GM23338 (cell line): Measurements from ENCODE around the gene TOMM7. TPM values are rescaled to one million over a fixed set of nuclear protein-coding genes. Genes with fewer than 3 reads are reported as not detected.

ENCODE experiments used
- ATAC-seq: fragments of 200-7000 bp; cut with Tn5 transposase; 3 replicates; pipeline ENCODE4 v1.9.1; 2020
- DNase-seq: peaks from one replicate; pipeline ENCODE4 v3.0.0-alpha.2; 2015; ENCODE audit warnings: low spot score
- H2AFZ ChIP-seq: fragments of 200-600 bp; sonication (generic); 2 replicates; pipeline ENCODE4 v1.8.0; 2016; ENCODE audit warnings: antibody characterized with exemption, mild to moderate bottlenecking, moderate library complexity
- H3F3A ChIP-seq: fragments of 200-600 bp; sonication (generic); replicated peaks from 2 replicates; pipeline ENCODE4 v1.8.0; 2017; ENCODE audit warnings: antibody characterized with exemption, mixed run types, low read depth
- H3K27ac ChIP-seq: fragments of 200-600 bp; sonication (generic); 2 replicates; pipeline ENCODE4 v1.6.1; 2016; ENCODE audit warnings: low read depth
- H3K27me3 ChIP-seq: fragments of 200-600 bp; sonication (generic); 2 replicates; pipeline ENCODE4 v1.8.0; 2016; ENCODE audit warnings: mild to moderate bottlenecking, mixed run types, moderate library complexity; ENCODE audit not compliant: insufficient read depth
- H3K36me3 ChIP-seq: fragments of 200-600 bp; sonication (generic); 2 replicates; pipeline ENCODE4 v1.8.0; 2016; ENCODE audit warnings: mild to moderate bottlenecking; ENCODE audit not compliant: insufficient read depth
- H3K4me1 ChIP-seq: fragments of 200-600 bp; sonication (generic); 2 replicates; pipeline ENCODE4 v1.8.0; 2016; ENCODE audit warnings: mild to moderate bottlenecking, moderate library complexity; ENCODE audit not compliant: insufficient read depth
- H3K4me2 ChIP-seq: fragments of 200-600 bp; sonication (generic); 2 replicates; pipeline ENCODE4 v1.7.1; 2017; ENCODE audit warnings: mixed run types
- H3K4me3 ChIP-seq: fragments of 200-600 bp; sonication (generic); 2 replicates; pipeline ENCODE4 v1.6.1; 2016; ENCODE audit warnings: mixed run types
- H3K79me2 ChIP-seq: fragments of 200-600 bp; sonication (generic); replicated peaks from 2 replicates; pipeline ENCODE4 v1.8.0; 2017; ENCODE audit warnings: mild to moderate bottlenecking; ENCODE audit not compliant: insufficient read depth
- H3K9me2 ChIP-seq: fragments of 200-600 bp; sonication (generic); 2 replicates; pipeline ENCODE4 v1.8.0; 2017; ENCODE audit not compliant: insufficient read depth
- H4K20me1 ChIP-seq: fragments of 200-600 bp; sonication (generic); replicated peaks from 2 replicates; pipeline ENCODE4 v1.8.0; 2017; ENCODE audit warnings: mild to moderate bottlenecking; ENCODE audit not compliant: insufficient read depth
- H3K27ac Mint-ChIP-seq: 2 replicates; pipeline ENCODE4 v1.8.0; 2020; ENCODE audit warnings: inconsistent platforms, mild to moderate bottlenecking, moderate library complexity, mixed read lengths
- H3K27me3 Mint-ChIP-seq: 3 replicates; pipeline ENCODE4 v1.8.0; 2022; ENCODE audit warnings: low read depth, mild to moderate bottlenecking, moderate library complexity, mixed read lengths, inconsistent platforms; ENCODE audit not compliant: insufficient read depth, poor library complexity
- H3K36me3 Mint-ChIP-seq: 3 replicates; pipeline ENCODE4 v1.8.0; 2021; ENCODE audit warnings: low read depth, mild to moderate bottlenecking, inconsistent platforms, moderate library complexity, mixed read lengths
- H3K4me1 Mint-ChIP-seq: 3 replicates; pipeline ENCODE4 v1.8.0; 2020; ENCODE audit warnings: mild to moderate bottlenecking, inconsistent platforms, mixed read lengths
- H3K4me3 Mint-ChIP-seq: 3 replicates; pipeline ENCODE4 v1.8.0; 2021; ENCODE audit warnings: moderate library complexity, mild to moderate bottlenecking, inconsistent platforms, mixed read lengths
- H3K9me3 Mint-ChIP-seq: 3 replicates; pipeline ENCODE4 v1.8.0; 2020; ENCODE audit warnings: moderate library complexity, mild to moderate bottlenecking, inconsistent platforms, mixed read lengths
- CREB1 ChIP-seq: fragments of 250-450 bp; sonication (Bioruptor Pico); IDR thresholded peaks from 2 replicates; pipeline ENCODE4 v1.5.0; 2020; ENCODE audit warnings: low read depth, mild to moderate bottlenecking, moderate library complexity
- EZH2 ChIP-seq: fragments of 200-600 bp; sonication (generic); IDR thresholded peaks from one replicate; pipeline ENCODE4 v1.8.0; 2017; ENCODE audit warnings: antibody characterized with exemption, mild to moderate bottlenecking, low read depth; ENCODE audit not compliant: unreplicated experiment
- EZH2phosphoT487 ChIP-seq: fragments of 200-600 bp; sonication (generic); IDR thresholded peaks from one replicate; pipeline ENCODE4 v1.8.1; 2018; ENCODE audit warnings: antibody characterized with exemption; ENCODE audit not compliant: unreplicated experiment
- JUNB ChIP-seq: IDR thresholded peaks from one replicate; pipeline ENCODE4 v1.6.1; 2016; ENCODE audit warnings: antibody characterized with exemption; ENCODE audit not compliant: unreplicated experiment
- NANOG ChIP-seq: IDR thresholded peaks from 2 replicates; pipeline ENCODE4 v1.6.1; 2016; ENCODE audit warnings: antibody characterized with exemption, borderline replicate concordance
- POLR2AphosphoS5 ChIP-seq: IDR thresholded peaks from 2 replicates; pipeline ENCODE4 v1.6.1; 2016; ENCODE audit warnings: antibody characterized with exemption, low read depth
- STAT1 ChIP-seq: IDR thresholded peaks from one replicate; pipeline ENCODE4 v1.6.1; 2016; ENCODE audit warnings: antibody characterized with exemption; ENCODE audit not compliant: unreplicated experiment
- ZNF114 ChIP-seq: fragments of 250-450 bp; sonication (Bioruptor Pico); IDR thresholded peaks from 2 replicates; pipeline ENCODE4 v1.5.0; 2020; ENCODE audit warnings: mild to moderate bottlenecking, moderate library complexity
- ZNF331 ChIP-seq: fragments of 250-450 bp; sonication (Bioruptor Pico); IDR thresholded peaks from 2 replicates; pipeline ENCODE4 v1.5.0; 2020; ENCODE audit warnings: low read depth, mild to moderate bottlenecking, moderate library complexity
- polyA plus RNA-seq: library from polyadenylated mRNA; unstranded; fragments of >200 nt; fragmentation: Nextera tagmentation; extraction: Ambion mirVana; gene quantifications from 2 replicates; pipeline ENCODE4 v1.2.1, GENCODE V29; 2016
- total RNA-seq: library from RNA; depleted of rRNA; stranded (reverse); fragments of >200 nt; shearing (Covaris generic); gene quantifications from 2 replicates; pipeline ENCODE4 v1.2.3, GENCODE V29; 2014
- TF ChIP-seq, protein P1 (sequence below): fragments of 250-450 bp; sonication (Bioruptor Pico); IDR thresholded peaks from 2 replicates; pipeline ENCODE4 v1.5.0; 2020; ENCODE audit warnings: mild to moderate bottlenecking, moderate library complexity
- TF ChIP-seq, protein P2 (sequence below): IDR thresholded peaks from one replicate; pipeline ENCODE4 v1.6.1; 2018; ENCODE audit warnings: antibody characterized with exemption; ENCODE audit not compliant: unreplicated experiment
- TF ChIP-seq, protein P3 (sequence below), 2 experiments: fragments of 200-600 bp in 1 of 2; sonication (generic) in 1 of 2; conservative IDR thresholded peaks; 2 replicates each; pipeline versions ENCODE4 v1.5.1 to v1.6.1; 2016 to 2017; ENCODE audit warnings: antibody characterized with exemption in 2 of 2, low read depth in 2 of 2, mild to moderate bottlenecking in 2 of 2, moderate library complexity in 1 of 2
- TF ChIP-seq, protein P4 (sequence below): IDR thresholded peaks from 2 replicates; pipeline ENCODE4 v1.6.1; 2016; ENCODE audit warnings: antibody characterized with exemption

Gene TOMM7
- total and polyA plus RNA-seq, 2 experiments from 2014 or later = 164 to 920 TPM

DNA sequence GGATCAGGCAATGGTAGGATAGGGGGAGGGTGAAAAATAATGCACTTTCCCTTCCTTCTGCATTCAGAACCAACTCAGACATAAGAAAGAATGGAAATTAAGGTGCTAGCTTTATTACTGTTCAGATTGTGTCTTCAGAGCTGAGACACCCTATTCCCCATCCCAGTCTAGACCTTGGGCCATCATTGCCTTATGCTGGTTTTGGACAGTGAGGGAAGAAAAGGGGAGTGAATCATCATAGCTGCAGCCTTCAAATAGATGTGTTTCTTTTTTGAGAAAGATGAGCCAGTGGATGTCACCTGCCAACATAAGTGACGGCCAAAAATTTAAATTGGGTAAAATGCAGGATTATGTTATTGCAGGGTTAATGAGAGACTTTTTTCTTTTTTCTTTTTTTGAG lies 27.0 kb upstream of the TOMM7 start:
- H3K4me2 ChIP-seq = no peak overlapping the region
- H2AFZ ChIP-seq = peak overlapping the region; percentile 72; the same call in 1 of the 2 replicates
- H3K36me3 ChIP-seq = no peaks in the 10 kb centered on the region
- Mint-ChIP-seq H3K27ac (no peak overlapping the region), H3K4me3 (no peak overlapping the region), H3K9me3 (peaks cover 7% of the 10 kb centered on the region; the same call in 1 of the 3 replicates), H3K36me3 (no peaks in the 10 kb centered on the region; the same call in 2 of the 3 replicates), H3K27me3 (peaks cover 6% of the 10 kb centered on the region), H3K4me1 (peaks cover 18% of the 10 kb centered on the region)
- no peak overlapping the region for H3K4me3 ChIP-seq
- DNase-seq = no peak
- TF ChIP-seq, protein P1, sequence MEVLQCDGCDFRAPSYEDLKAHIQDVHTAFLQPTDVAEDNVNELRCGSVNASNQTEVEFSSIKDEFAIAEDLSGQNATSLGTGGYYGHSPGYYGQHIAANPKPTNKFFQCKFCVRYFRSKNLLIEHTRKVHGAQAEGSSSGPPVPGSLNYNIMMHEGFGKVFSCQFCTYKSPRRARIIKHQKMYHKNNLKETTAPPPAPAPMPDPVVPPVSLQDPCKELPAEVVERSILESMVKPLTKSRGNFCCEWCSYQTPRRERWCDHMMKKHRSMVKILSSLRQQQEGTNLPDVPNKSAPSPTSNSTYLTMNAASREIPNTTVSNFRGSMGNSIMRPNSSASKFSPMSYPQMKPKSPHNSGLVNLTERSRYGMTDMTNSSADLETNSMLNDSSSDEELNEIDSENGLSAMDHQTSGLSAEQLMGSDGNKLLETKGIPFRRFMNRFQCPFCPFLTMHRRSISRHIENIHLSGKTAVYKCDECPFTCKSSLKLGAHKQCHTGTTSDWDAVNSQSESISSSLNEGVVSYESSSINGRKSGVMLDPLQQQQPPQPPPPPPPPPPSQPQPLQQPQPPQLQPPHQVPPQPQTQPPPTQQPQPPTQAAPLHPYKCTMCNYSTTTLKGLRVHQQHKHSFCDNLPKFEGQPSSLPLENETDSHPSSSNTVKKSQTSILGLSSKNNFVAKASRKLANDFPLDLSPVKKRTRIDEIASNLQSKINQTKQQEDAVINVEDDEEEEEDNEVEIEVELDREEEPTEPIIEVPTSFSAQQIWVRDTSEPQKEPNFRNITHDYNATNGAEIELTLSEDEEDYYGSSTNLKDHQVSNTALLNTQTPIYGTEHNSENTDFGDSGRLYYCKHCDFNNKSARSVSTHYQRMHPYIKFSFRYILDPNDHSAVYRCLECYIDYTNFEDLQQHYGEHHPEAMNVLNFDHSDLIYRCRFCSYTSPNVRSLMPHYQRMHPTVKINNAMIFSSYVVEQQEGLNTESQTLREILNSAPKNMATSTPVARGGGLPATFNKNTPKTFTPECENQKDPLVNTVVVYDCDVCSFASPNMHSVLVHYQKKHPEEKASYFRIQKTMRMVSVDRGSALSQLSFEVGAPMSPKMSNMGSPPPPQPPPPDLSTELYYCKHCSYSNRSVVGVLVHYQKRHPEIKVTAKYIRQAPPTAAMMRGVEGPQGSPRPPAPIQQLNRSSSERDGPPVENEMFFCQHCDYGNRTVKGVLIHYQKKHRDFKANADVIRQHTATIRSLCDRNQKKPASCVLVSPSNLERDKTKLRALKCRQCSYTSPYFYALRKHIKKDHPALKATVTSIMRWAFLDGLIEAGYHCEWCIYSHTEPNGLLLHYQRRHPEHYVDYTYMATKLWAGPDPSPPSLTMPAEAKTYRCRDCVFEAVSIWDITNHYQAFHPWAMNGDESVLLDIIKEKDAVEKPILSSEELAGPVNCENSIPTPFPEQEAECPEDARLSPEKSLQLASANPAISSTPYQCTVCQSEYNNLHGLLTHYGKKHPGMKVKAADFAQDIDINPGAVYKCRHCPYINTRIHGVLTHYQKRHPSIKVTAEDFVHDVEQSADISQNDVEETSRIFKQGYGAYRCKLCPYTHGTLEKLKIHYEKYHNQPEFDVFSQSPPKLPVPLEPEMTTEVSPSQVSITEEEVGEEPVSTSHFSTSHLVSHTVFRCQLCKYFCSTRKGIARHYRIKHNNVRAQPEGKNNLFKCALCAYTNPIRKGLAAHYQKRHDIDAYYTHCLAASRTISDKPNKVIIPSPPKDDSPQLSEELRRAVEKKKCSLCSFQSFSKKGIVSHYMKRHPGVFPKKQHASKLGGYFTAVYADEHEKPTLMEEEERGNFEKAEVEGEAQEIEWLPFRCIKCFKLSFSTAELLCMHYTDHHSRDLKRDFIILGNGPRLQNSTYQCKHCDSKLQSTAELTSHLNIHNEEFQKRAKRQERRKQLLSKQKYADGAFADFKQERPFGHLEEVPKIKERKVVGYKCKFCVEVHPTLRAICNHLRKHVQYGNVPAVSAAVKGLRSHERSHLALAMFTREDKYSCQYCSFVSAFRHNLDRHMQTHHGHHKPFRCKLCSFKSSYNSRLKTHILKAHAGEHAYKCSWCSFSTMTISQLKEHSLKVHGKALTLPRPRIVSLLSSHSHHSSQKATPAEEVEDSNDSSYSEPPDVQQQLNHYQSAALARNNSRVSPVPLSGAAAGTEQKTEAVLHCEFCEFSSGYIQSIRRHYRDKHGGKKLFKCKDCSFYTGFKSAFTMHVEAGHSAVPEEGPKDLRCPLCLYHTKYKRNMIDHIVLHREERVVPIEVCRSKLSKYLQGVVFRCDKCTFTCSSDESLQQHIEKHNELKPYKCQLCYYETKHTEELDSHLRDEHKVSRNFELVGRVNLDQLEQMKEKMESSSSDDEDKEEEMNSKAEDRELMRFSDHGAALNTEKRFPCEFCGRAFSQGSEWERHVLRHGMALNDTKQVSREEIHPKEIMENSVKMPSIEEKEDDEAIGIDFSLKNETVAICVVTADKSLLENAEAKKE (CRISPR knock-in tag) = no peak
- TF ChIP-seq CREB1 (CRISPR knock-in tag) (no peak), NANOG (no peak), JUNB (no peak), EZH2phosphoT487 (no peak), ZNF331 (no peak), EZH2 (no peak), POLR2AphosphoS5 (no peak), ZNF114 (CRISPR knock-in tag) (no peak), STAT1 (no peak)
- TF ChIP-seq, protein P2, sequence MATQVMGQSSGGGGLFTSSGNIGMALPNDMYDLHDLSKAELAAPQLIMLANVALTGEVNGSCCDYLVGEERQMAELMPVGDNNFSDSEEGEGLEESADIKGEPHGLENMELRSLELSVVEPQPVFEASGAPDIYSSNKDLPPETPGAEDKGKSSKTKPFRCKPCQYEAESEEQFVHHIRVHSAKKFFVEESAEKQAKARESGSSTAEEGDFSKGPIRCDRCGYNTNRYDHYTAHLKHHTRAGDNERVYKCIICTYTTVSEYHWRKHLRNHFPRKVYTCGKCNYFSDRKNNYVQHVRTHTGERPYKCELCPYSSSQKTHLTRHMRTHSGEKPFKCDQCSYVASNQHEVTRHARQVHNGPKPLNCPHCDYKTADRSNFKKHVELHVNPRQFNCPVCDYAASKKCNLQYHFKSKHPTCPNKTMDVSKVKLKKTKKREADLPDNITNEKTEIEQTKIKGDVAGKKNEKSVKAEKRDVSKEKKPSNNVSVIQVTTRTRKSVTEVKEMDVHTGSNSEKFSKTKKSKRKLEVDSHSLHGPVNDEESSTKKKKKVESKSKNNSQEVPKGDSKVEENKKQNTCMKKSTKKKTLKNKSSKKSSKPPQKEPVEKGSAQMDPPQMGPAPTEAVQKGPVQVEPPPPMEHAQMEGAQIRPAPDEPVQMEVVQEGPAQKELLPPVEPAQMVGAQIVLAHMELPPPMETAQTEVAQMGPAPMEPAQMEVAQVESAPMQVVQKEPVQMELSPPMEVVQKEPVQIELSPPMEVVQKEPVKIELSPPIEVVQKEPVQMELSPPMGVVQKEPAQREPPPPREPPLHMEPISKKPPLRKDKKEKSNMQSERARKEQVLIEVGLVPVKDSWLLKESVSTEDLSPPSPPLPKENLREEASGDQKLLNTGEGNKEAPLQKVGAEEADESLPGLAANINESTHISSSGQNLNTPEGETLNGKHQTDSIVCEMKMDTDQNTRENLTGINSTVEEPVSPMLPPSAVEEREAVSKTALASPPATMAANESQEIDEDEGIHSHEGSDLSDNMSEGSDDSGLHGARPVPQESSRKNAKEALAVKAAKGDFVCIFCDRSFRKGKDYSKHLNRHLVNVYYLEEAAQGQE = no peak
- TF ChIP-seq, protein P3, sequence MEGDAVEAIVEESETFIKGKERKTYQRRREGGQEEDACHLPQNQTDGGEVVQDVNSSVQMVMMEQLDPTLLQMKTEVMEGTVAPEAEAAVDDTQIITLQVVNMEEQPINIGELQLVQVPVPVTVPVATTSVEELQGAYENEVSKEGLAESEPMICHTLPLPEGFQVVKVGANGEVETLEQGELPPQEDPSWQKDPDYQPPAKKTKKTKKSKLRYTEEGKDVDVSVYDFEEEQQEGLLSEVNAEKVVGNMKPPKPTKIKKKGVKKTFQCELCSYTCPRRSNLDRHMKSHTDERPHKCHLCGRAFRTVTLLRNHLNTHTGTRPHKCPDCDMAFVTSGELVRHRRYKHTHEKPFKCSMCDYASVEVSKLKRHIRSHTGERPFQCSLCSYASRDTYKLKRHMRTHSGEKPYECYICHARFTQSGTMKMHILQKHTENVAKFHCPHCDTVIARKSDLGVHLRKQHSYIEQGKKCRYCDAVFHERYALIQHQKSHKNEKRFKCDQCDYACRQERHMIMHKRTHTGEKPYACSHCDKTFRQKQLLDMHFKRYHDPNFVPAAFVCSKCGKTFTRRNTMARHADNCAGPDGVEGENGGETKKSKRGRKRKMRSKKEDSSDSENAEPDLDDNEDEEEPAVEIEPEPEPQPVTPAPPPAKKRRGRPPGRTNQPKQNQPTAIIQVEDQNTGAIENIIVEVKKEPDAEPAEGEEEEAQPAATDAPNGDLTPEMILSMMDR (conservative IDR thresholded peaks at IDR 0.05; ENCODE audit: low read depth in 2 of 2) = no peak
- TF ChIP-seq, protein P4, sequence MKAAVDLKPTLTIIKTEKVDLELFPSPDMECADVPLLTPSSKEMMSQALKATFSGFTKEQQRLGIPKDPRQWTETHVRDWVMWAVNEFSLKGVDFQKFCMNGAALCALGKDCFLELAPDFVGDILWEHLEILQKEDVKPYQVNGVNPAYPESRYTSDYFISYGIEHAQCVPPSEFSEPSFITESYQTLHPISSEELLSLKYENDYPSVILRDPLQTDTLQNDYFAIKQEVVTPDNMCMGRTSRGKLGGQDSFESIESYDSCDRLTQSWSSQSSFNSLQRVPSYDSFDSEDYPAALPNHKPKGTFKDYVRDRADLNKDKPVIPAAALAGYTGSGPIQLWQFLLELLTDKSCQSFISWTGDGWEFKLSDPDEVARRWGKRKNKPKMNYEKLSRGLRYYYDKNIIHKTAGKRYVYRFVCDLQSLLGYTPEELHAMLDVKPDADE = no peak
- H3F3A ChIP-seq = no peaks in the 10 kb centered on the region
- no peaks in the 10 kb centered on the region for H3K27me3 ChIP-seq
- H3K27ac ChIP-seq = no peak overlapping the region
- no peak for ATAC-seq
- no peaks in the 10 kb centered on the region for H4K20me1 ChIP-seq
- peaks cover 26% of the 10 kb centered on the region for H3K4me1 ChIP-seq
- H3K9me2 ChIP-seq = no peaks in the 10 kb centered on the region
- H3K79me2 ChIP-seq = peaks cover 3% of the 10 kb centered on the region; the same call in 1 of the 2 replicates
